Parietal lobe (tissue), 2 donors: ENCODE data around the gene TNPO2. TPM values are rescaled to one million over a fixed set of nuclear protein-coding genes. Genes with fewer than 3 reads are reported as not detected.

ENCODE experiments used
- small RNA-seq: library from RNA; depleted of rRNA; stranded (forward); fragments of <200 nt; gene quantifications from one replicate; pipeline ENCODE3, GENCODE V24; 2014; ENCODE audit warnings: low replicate concordance
- total RNA-seq: library from RNA; depleted of rRNA; stranded (reverse); fragments of >200 nt; gene quantifications from one replicate; pipeline ENCODE4 v1.2.3, GENCODE V29; 2014

Gene TNPO2
- 90.1 TPM for total RNA-seq

DNA sequence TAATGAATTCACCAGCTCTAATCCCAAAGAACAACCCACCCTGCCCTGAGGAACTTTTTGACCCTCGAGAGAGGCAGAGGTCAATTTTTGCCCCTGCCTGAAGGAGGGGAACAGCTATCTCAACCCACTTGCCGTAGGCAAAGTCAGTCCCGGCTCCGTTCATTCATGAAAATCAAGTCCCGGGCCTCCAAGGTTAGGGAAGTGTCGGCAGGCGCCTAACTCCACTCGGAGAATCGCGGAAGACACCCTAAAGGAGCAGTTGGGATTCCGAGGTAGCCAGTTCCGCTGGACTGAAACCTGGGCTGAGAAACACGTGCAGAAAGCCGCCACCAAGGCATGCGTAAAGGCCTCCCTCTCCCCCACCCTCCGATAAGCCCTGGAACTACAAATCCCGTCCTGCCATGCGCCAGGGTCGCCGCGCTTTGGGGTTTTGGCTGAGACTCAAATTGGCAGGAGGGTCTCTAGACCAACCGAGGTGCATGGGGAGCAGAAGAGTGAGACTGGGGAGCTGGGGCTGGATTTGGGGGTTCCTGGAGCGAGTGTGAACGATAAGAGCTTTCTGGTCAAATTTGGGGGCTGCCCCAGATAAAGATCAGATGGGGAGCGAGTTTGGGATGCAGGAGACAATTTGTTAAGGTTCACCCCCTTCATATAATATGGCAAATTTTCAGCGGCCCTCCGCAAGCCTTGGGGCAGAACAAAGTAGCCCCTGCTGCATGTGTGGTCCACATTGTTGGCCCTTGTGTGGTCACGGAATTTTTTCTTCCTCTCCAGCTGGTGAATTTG lies at the start of gene TNPO2:
Gene TNPO2 (minus strand): TSS at position 292 of the 786 bp plus-strand sequence. CDS start 2,955 bp downstream, outside the sequence.

DNA sequence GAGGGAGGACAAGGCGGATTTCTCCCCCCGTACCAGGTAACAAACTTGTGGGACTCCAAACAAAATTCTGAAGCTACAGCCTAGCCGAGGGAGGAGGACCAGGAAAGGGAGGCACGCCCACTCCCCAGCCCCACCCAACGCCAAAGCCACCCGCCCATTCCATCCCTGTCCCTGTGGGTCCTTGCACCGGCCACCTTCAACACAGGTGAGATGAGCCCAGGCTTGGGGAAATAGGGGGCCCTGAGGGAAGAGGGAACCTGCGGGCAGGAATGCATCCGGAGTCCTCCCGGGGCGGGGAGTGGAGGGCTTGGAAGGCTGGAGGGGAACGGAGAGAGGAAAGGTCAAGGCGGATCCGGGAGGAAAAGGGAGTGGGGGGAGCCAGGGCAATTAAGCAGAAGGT lies 27.9 kb upstream of the TNPO2 start, which contains the start of gene BEST2:
Gene BEST2 (plus strand): TSS at position 157 of the 400 bp plus-strand sequence. CDS start 802 bp downstream, outside the sequence.

DNA sequence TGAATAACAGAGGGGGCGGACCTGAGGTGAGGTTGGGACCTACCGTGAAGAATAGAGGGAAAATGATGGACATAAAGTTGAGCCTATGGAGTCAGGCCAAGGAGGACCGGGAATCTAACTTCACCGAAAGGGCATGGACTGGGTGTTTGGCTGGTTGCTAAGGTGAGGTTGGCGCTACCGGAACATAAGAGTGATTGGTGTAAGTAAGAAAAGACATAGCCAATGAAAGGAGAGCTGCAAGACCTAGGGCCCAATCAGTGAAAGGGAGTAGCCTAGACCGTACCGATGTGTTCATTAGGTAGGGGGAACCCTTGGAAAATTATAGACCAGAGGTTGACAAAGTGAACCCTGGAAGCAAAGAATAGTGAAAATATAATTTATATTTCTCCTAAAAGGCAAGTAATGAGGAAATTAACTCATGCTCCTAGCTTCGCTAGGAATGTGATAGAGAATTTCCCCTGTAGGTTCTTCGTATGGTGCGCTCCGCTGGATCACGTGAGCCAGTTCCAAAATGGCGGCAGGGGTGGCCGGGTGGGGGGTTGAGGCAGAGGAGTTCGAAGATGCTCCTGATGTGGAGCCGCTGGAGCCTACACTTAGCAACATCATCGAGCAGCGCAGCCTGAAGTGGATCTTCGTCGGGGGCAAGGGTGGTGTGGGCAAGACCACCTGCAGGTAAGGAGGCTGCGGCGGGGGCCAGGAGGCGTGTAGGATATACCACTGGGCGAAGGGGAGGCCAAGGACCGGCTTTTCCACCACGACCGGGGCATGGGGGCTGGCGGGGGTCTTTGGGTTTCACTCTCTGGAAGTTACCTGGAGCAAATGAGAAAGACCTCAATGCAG lies 13.5 kb upstream of the TNPO2 start, which contains the start of gene GET3:
Gene GET3 (plus strand): TSS at position 503 of the 840 bp plus-strand sequence. CDS start 9 bp downstream, at position 512.

DNA sequence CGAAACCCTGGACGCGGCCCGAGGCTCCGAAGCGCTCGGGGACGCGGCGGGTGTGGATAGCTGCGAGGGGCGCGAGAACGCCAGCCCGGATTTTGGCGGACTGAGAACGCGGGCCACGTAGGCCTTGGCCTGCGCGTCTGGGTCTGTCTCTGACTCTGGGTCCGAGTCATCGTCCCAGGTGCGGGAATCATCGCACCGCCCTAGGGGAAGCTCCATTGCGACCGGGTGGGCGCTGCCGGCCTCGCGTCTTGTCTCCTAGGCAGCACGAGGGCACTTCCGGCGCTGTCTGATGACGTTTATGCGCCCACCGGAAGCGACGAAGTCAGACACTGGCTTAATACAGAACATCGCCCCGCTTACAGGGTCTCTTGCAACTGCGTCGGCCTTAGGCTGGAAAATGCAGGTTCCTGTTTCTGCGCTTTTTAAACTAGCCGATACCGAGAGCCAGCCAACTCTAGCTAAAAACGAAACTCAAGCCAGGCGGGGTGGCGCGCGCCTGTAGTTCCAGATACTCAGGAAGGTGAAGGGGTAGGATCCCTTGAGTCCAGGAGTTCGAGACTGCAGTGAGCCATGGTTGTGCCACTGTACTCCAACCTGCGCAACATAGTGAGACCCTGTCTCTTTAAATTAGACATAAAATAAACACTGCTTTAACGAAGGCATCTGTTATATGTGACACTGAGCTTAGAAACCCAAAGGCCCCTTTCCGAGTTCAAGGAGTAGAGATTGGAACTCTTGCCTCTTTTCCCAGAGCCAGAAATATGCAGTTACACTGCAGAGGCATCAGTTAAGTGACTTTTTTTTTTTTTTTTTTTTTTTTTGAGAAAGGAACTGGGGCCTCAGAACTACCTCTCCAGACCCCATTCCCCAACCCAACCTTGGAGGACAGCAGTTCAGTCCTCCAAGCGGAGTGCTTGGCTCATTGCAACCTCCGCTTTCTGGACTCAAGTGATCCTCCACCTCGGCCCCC lies 27.1 kb downstream of the TNPO2 start, which contains the start of gene FBXW9:
Gene FBXW9 (minus strand): TSS at position 266 of the 970 bp plus-strand sequence. CDS start 50 bp downstream, at position 216.

DNA sequence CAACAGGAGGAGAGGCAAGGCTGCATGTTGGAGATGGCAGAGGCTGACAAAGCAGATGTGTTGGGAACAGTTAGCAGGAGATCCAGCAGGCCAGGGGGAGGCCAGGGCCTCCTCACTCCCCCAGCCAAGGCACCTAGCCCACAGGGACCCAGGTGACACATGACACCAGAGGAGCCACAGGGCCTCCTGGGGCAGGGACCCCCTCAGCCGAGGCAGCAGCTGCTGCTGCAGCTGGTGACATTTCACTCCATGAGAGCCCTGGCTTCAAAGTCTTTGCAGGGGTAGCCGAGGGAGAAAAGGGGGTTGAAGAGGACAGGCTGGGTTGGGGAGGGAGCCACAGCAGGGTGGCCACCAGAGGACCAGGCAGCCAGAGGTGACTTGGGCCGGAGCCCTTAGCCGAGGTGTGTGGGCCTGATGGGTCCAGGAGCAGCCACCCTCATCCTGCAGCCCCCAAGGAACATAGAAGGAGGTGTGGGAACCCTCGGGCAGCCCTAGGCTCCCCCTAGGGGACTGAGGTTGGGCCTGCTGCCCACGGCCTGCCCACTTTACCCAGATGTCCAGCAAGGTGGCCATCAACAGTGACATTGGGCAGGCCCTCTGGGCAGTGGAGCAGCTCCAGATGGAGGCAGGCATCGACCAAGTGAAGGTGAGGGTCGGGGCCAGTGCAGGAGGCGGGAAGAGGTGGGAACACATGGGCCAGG lies 36.1 kb downstream of the TNPO2 start, which contains the start of gene GNG14:
Gene GNG14 (plus strand): TSS at position 503 of the 701 bp plus-strand sequence. CDS start 51 bp downstream, at position 554.

DNA sequence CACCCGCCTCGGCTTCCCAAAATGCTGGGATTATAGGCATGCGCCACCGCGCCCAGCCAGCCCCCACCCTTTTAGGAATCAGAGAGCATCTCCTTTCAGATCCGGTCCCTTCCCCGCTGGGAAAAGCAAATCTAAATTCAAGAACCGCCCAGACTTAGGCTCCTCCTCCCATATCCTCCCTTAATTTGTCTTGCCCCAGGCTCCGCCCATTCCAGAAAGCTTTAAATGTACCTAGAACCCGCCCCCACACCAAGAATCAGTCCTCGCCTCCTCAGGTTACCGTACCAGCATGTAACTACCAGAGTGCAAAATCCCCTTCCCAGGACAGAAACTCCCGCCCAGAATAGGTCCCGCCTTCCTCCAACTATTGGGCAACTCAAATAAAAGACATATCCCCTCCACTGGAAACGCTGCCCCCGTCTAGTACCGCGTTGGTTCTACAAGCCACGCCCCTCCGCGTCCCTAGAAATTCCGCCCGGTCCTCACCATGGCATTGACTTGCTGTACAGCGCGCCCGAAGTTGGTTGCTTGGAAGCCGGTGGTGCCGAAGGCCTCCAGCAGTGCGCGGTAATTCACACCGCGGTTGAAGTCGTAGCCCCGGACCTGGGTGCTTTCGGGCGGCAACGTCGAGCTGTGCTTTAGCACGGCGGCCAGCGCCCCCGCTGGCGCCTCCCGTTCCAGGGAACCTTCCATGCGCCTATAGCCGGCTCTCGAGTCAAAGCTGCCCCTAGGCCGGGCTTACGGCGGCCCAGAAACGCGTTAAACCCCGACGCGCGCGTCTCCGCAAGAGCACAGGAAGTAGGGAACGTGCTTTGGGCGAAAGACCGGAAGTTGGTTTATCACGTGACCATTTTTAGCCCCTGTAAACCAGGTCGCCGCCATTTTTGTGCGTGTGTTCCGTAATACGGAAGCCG lies 42.4 kb downstream of the TNPO2 start, which contains the start of gene DHPS:
Gene DHPS (minus strand): TSS at position 807 of the 914 bp plus-strand sequence. CDS start 114 bp downstream, at position 693.

DNA sequence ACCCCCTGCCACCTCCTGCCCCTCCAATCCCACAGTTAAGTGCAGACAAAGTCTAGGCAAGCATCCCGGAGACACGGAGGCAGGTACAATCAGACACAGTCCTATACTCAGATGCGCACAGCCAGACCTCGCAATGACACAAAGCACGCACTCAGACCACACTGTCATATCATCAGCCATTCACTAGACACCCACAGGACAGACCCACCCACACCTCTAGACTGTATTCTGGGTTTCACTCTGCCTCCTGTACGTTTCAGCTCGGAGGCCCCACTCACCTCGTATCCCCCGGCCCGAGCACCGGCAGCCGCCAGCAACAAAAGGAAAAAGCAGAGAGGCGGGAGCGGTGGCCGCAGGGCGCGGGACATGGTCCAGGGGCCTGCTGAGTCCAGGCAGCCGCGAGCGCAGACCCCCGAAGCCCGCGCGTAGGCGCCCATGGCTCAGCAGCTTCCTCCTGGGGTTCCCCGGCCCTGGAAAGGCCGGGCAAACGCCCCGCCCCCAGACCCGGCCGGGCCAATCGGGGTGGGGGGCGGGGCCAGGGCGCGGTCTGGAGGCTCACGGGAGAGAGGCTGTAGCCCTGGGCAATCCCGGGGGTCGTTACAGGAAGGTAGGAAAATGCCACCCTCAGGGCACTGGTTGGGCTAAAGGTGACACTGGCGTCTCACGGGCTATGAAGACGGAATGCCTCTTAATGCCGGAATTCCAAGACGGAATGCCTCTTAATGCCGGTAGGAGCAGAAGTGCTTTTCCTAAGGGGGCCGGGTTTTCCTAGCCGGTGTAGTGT lies 57.3 kb downstream of the TNPO2 start, which contains the start of the genes MAN2B1 and WDR83:
Gene MAN2B1 (minus strand): TSS at position 478 of the 784 bp plus-strand sequence. CDS start 41 bp downstream, at position 437.
Gene WDR83 (plus strand): TSS at position 543 of the 784 bp plus-strand sequence. CDS start 2,984 bp downstream, outside the sequence.

Small RNAs within 50 kb of the gene (small RNA-seq; reads per million reads assigned to genes)
- 33.4 reads per million, percentile 93 among the genes with 10 or more reads in this experiment for gene SNORD41

Other genes with a start within 250 kb of the TNPO2 start
- gene ZNF709, start 239.1 kb downstream of the TNPO2 start, total RNA-seq = 32.6 TPM
- gene ZNF564, start 172.4 kb downstream of the TNPO2 start, total RNA-seq = 36.9 TPM
- gene ZNF490, start 113.1 kb downstream of the TNPO2 start, total RNA-seq = 21.6 TPM
- 29.1 TPM for gene ZNF791, start 113.0 kb downstream of the TNPO2 start, total RNA-seq
- gene MAN2B1, start 57.2 kb downstream of the TNPO2 start, total RNA-seq = 13.8 TPM
- gene WDR83, start 57.1 kb downstream of the TNPO2 start, total RNA-seq = 14.4 TPM
- 110 TPM for gene DHPS, start 42.1 kb downstream of the TNPO2 start, total RNA-seq
- not detected for gene GNG14, start 35.9 kb downstream of the TNPO2 start, total RNA-seq
- 8.1 TPM for gene FBXW9, start 27.3 kb downstream of the TNPO2 start, total RNA-seq
- gene TRIR, start 10.8 kb upstream of the TNPO2 start, total RNA-seq = 157 TPM
- 45.4 TPM for gene GET3, start 13.6 kb upstream of the TNPO2 start, total RNA-seq
- gene BEST2, start 27.9 kb upstream of the TNPO2 start, total RNA-seq = not detected
- gene HOOK2, start 51.6 kb upstream of the TNPO2 start, total RNA-seq = 35.4 TPM
- gene JUNB, start 67.6 kb upstream of the TNPO2 start, total RNA-seq = 10.3 TPM
- gene PRDX2, start 77.9 kb upstream of the TNPO2 start, total RNA-seq = 189 TPM
- not detected for gene THSD8, start 78.1 kb upstream of the TNPO2 start, total RNA-seq
- 16.9 TPM for gene RNASEH2A, start 82.7 kb upstream of the TNPO2 start, total RNA-seq
- gene RTBDN, start 110.6 kb upstream of the TNPO2 start, total RNA-seq = 2.2 TPM
- 131 TPM for gene MAST1, start 114.6 kb upstream of the TNPO2 start, total RNA-seq
- 2.5 TPM for gene DNASE2, start 157.5 kb upstream of the TNPO2 start, total RNA-seq
- gene KLF1, start 163.3 kb upstream of the TNPO2 start, total RNA-seq = 0.31 TPM
- 25.7 TPM for gene GCDH, start 167.2 kb upstream of the TNPO2 start, total RNA-seq
- not detected for gene SYCE2, start 195.4 kb upstream of the TNPO2 start, total RNA-seq
- 55.7 TPM for gene FARSA, start 209.8 kb upstream of the TNPO2 start, total RNA-seq
- 211 TPM for gene CALR, start 214.7 kb upstream of the TNPO2 start, total RNA-seq
- 35.1 TPM for gene RAD23A, start 221.9 kb upstream of the TNPO2 start, total RNA-seq
- 15.3 TPM for gene GADD45GIP1, start 233.3 kb upstream of the TNPO2 start, total RNA-seq
- gene DAND5, start 245.6 kb upstream of the TNPO2 start, total RNA-seq = not detected